Testis (tissue), 2 donors: Measurements from ENCODE around the gene ERC2.

Experiments used
- POLR2A ChIP-seq: fragments of 450-650 bp; IDR thresholded peaks from one replicate; pipeline ENCODE4 v1.6.1; 2017; ENCODE audit warnings: antibody characterized with exemption, mild to moderate bottlenecking, moderate library complexity
- TF ChIP-seq, protein P1 (sequence below), 3 experiments: fragments of 450-650 bp in 2 of 3; fragments of 200-600 bp in 1 of 3; sonication (generic) in 1 of 3; IDR thresholded peaks; one replicate each; pipeline ENCODE4 v1.5.1; 2016 to 2019; ENCODE audit warnings: antibody characterized with exemption in 3 of 3, mild to moderate bottlenecking in 2 of 3, moderate library complexity in 1 of 3

DNA sequence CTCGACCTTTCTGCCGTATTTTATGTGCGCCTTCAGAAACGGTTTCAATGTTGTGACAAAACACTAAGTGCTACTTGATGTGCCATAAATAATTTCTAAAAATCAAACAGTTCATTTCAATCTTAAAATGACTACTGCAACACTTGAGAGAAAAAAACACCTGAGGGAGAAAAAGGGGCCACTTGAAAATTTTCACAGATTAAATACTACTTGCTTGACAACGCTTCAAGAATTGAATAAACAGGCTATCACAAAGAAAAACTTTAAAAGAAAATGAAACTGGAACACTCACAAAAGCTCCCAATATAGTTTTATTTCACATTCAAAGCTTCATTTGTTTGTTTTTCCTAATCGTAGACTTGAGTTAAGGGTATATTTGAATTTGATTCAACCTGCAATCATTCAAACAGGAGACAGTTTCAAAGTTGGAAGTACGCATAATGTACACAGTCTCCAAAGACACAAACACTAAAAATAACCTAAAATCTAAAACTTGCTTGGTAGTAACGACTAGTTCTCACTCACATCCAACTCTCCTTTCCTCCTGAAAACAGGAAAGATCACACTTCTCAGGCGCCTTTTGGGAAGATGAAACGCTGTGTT lies 380.7 kb downstream of the ERC2 start:
- TF ChIP-seq, protein P1, sequence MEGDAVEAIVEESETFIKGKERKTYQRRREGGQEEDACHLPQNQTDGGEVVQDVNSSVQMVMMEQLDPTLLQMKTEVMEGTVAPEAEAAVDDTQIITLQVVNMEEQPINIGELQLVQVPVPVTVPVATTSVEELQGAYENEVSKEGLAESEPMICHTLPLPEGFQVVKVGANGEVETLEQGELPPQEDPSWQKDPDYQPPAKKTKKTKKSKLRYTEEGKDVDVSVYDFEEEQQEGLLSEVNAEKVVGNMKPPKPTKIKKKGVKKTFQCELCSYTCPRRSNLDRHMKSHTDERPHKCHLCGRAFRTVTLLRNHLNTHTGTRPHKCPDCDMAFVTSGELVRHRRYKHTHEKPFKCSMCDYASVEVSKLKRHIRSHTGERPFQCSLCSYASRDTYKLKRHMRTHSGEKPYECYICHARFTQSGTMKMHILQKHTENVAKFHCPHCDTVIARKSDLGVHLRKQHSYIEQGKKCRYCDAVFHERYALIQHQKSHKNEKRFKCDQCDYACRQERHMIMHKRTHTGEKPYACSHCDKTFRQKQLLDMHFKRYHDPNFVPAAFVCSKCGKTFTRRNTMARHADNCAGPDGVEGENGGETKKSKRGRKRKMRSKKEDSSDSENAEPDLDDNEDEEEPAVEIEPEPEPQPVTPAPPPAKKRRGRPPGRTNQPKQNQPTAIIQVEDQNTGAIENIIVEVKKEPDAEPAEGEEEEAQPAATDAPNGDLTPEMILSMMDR (IDR thresholded peaks at IDR 0.05): no peak
- no peak for TF ChIP-seq POLR2A
